HUES6 (cell line): ENCODE data around the gene TBXAS1.

Experiments
- H3K27ac ChIP-seq: 2 replicates; pipeline ENCODE4 v1.7.0; 2013; ENCODE audit warnings: low read depth, mild to moderate bottlenecking, low read length, inconsistent platforms
- H3K27me3 ChIP-seq: 2 replicates; pipeline ENCODE4 v1.6.1; 2013; ENCODE audit warnings: low read length; ENCODE audit not compliant: control insufficient read depth, insufficient read depth
- H3K36me3 ChIP-seq: 2 replicates; pipeline ENCODE4 v1.6.1; 2013; ENCODE audit warnings: low read length; ENCODE audit not compliant: control insufficient read depth, insufficient read depth
- H3K4me1 ChIP-seq: 2 replicates; pipeline ENCODE4 v1.6.1; 2013; ENCODE audit warnings: low read length; ENCODE audit not compliant: control insufficient read depth, insufficient read depth
- H3K4me3 ChIP-seq: 2 replicates; pipeline ENCODE4 v1.5.1; 2013; ENCODE audit warnings: low read depth, low read length
- H3K9ac ChIP-seq: one replicate; pipeline ENCODE4 v1.6.1; 2013; ENCODE audit warnings: mild to moderate bottlenecking, low read length
- H3K9me3 ChIP-seq: 2 replicates; pipeline ENCODE4 v1.6.1; 2013; ENCODE audit warnings: low read depth, low read length; ENCODE audit not compliant: control insufficient read depth, insufficient read depth

The TBXAS1 gene

DNA sequence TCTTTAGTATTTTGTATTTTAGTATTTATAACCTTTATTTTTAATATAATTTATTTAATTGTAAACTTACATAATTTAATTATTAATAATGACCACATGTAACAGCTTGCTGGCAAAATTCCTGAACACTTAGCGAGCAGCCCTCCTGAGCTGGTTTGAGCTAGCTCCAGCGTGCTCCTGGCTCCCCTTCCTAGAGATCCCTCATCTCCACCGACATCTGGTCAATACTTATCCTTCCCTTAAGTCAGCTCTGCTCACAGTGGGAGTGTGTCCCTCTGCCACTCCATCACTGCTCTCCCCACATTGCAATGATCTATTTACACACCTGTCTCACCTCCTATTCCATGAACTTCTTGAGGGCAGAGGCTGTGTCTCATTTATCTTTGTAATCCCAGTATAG is 20.6 kb upstream of the TBXAS1 start:
- H3K36me3 ChIP-seq, result no peaks in the 10 kb centered on the region
- H3K9me3 ChIP-seq, result peaks cover 21% of the 10 kb centered on the region
- no peaks in the 10 kb centered on the region for H3K4me1 ChIP-seq
- H3K27ac ChIP-seq, result no peak overlapping the region
- no peak overlapping the region for H3K9ac ChIP-seq
- H3K27me3 ChIP-seq, result no peaks in the 10 kb centered on the region
- no peak overlapping the region for H3K4me3 ChIP-seq

DNA sequence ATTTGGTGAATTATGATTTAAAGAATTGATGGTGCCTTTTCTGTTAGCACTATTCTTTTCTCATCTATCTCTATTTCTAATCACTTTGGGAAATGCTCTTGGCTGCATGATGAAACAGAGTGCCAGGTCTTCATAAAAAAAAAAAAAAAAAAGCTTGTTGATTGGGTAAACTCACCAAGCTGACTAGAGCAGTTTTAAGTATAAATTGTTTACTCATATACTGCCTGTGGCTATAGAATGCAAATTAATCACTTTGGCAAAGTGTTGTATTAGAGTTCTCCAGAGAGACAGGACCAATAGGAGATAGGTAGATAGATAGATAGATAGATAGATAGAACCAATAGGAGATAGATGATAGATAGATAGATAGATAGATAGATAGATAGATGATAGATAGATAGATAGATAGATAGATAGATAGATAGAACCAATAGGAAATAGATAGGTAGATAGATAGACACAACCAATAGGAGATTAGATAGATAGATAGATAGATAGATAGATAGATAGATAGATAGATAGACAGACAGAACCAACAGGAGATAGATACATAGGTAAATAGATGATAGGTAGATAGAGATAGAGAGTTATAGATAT is 20.1 kb upstream of the TBXAS1 start:
- no peaks in the 10 kb centered on the region for H3K27me3 ChIP-seq
- no peak overlapping the region for H3K4me3 ChIP-seq

DNA sequence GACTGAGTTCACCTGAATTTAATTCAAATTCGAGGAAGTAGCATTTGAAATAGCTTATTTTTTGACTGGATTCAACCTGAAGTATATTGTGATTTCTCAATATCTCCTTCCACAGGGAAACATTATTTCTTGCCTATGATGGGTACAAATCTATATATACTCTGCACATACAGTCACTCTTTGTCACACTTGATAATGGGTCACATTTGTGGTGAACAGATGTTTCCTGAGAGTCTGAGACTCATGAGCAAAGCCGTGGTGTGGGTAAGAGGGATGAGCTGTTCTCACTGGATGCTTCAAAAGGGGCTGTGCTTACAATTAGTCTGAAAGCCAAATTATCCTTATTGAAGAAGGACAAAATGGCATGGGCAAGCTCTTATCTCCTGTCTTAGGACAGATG is 18.0 kb upstream of the TBXAS1 start:
- H3K4me3 ChIP-seq, result no peak overlapping the region
- H3K4me1 ChIP-seq, result no peaks in the 10 kb centered on the region
- no peak overlapping the region for H3K9ac ChIP-seq
- H3K27me3 ChIP-seq, result no peaks in the 10 kb centered on the region
- no peak overlapping the region for H3K27ac ChIP-seq
- H3K36me3 ChIP-seq, result no peaks in the 10 kb centered on the region
- H3K9me3 ChIP-seq, result peaks cover 3% of the 10 kb centered on the region; the same call in 1 of the 2 replicates

More for the DNA sequence above, 20.1 kb upstream of the TBXAS1 start:
- Histone ChIP-seq H3K9ac (no peak overlapping the region), H3K4me1 (no peaks in the 10 kb centered on the region), H3K9me3 (peaks cover 16% of the 10 kb centered on the region), H3K36me3 (no peaks in the 10 kb centered on the region), H3K27ac (no peak overlapping the region)

DNA sequence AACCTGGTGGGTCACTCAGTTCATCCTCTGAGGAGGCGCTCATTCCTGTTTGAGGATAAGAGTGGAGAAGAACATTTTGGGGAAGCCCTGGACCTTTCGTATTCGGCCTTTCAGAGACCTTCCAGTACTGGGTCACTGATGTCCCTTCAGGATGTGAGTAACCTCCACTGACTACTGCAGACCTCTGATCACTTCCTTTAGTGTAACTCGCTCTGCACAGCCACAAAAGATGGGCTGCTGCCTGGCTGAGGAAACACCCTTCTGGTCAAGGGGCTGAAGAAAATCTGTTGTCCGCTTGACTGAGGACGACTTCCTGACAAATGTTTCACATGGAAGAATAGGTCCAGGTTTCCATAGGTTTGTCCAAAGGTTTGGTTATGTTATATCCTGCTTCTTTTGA is 15.9 kb upstream of the TBXAS1 start:
- H3K9me3 ChIP-seq, result peaks cover 9% of the 10 kb centered on the region
- H3K27ac ChIP-seq, result no peak overlapping the region
- H3K4me3 ChIP-seq, result no peak overlapping the region
- no peak overlapping the region for H3K9ac ChIP-seq
- H3K27me3 ChIP-seq, result no peaks in the 10 kb centered on the region
- H3K4me1 ChIP-seq, result no peaks in the 10 kb centered on the region
- H3K36me3 ChIP-seq, result no peaks in the 10 kb centered on the region

DNA sequence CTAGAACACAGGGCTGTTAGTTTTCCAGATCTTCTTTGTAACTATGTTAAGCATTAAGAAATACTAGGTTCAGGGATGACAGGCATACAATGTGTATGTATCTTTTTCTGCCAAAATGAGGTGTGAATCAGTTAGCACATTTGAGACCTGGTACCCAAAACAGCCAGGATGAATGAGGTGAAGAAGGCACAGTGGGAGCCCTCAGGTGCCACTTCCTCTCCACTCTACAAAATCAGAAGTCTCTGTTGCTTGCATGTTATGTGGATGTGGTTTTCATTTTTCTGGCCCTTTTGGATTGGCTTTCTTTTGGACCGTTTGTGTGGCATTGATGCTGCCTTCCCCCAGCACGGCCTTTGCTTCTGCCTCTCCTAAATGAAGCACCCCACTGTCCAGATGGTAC is 15.4 kb upstream of the TBXAS1 start:
- Histone ChIP-seq H3K9me3 (peaks cover 9% of the 10 kb centered on the region), H3K27me3 (no peaks in the 10 kb centered on the region), H3K4me3 (no peak overlapping the region), H3K9ac (no peak overlapping the region), H3K4me1 (no peaks in the 10 kb centered on the region), H3K36me3 (no peaks in the 10 kb centered on the region), H3K27ac (no peak overlapping the region)

DNA sequence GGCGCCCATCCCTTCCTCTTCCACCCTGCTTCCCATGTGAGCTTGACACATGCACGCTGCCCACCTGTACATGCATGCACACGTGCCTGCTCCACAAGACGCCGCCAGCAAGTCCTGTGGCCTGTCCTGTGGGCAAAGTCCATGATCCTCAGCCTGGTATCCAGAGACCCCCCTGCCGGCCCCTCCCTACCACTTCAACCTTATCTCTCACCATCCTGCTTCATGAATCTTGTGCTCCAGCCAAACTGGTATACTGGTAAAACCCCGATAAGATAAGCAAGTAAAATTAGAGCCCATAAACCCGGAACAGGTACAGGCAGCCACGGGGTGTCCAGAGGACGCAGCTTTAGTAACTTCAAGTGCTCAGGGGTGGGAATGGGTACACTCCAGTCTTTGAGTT is 11.8 kb upstream of the TBXAS1 start:
- Histone ChIP-seq H3K9ac (no peak overlapping the region), H3K9me3 (peaks cover 9% of the 10 kb centered on the region), H3K4me1 (no peaks in the 10 kb centered on the region), H3K36me3 (no peaks in the 10 kb centered on the region), H3K4me3 (no peak overlapping the region), H3K27ac (no peak overlapping the region), H3K27me3 (no peaks in the 10 kb centered on the region; the same call in 1 of the 2 replicates)

DNA sequence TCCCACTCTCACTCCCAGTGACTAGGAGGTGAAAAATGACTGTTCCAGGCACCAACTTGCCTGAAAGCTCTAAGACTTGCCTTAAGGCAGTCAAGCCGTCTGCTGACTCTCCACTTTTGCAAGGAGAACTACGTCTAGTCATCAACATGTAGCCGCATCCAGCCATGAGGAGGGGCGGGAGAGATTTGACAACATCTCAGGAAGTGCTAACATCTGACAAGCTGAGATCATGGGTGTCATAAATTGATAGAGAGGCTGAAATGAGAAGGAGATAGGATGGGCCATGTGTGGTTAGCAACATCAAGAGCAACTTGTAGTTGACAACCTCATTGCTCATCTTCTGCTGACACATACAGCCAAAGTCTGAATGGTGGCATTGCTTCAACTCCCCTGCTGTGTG is 9.0 kb upstream of the TBXAS1 start:
- Histone ChIP-seq H3K9ac (no peak overlapping the region), H3K27me3 (peaks cover 7% of the 10 kb centered on the region; the same call in 1 of the 2 replicates), H3K4me1 (no peaks in the 10 kb centered on the region), H3K36me3 (no peaks in the 10 kb centered on the region), H3K4me3 (no peak overlapping the region), H3K9me3 (peaks cover 9% of the 10 kb centered on the region), H3K27ac (no peak overlapping the region)

DNA sequence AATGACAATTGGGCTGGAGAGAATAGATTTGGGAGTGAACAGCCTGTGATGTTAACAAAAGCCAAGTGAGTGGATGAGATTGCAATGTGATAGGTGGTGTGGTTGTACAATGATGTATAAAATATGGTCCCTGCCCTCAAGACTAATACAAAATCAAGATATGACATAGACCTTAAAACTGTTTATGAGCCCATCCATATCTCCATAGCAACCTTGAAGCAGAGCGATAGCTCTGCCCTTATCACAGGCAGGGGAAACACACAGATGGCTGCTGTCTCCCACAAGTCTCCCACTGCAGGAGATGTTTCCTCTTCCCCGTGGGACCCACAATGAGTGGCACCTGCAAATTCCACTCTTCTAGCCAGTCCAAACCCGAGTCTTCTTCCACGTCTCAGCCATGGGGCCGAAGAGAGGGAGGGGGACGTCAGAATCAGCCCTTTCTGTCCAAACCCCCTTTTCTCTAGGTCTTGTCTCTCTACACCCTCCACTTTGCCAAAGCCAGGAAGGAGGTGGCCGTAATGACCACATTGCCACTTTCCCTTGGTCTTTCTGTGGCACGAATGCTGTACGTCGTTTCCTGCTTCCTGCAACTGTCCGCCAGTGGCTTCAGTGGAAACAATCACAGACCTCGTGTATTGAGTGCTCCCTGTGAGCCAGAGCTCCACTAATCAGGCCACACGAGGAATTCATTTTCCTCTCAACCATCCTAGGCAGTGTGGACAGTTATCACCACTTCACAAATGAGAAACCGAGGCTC is 7.5 kb upstream of the TBXAS1 start:
- Histone ChIP-seq H3K4me3 (no peak overlapping the region), H3K27me3 (peaks cover 7% of the 10 kb centered on the region; the same call in 1 of the 2 replicates), H3K36me3 (no peaks in the 10 kb centered on the region), H3K27ac (no peak overlapping the region), H3K9ac (no peak overlapping the region), H3K4me1 (no peaks in the 10 kb centered on the region), H3K9me3 (peaks cover 4% of the 10 kb centered on the region)

DNA sequence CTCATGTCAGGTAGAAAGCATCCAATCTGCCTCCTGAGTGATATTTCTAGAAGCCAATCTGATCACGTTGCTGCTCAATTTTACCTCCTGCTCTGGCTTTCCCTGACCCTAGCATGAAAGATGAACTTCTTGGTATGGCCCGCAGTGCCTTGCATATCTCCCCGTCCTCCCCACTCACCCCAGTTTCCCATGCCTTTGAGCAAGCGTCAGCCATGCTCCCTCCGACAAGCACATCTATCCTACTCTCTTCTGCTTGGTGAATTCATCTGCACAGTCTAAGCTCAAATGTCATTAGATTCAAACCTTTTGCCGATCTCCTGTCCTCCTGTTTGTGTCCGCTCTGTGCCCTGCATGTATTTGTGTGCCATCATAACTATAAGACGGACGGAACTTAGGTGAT is 6.2 kb upstream of the TBXAS1 start:
- Histone ChIP-seq H3K27me3 (peaks cover 7% of the 10 kb centered on the region; the same call in 1 of the 2 replicates), H3K9me3 (no peaks in the 10 kb centered on the region), H3K9ac (no peak overlapping the region)

DNA sequence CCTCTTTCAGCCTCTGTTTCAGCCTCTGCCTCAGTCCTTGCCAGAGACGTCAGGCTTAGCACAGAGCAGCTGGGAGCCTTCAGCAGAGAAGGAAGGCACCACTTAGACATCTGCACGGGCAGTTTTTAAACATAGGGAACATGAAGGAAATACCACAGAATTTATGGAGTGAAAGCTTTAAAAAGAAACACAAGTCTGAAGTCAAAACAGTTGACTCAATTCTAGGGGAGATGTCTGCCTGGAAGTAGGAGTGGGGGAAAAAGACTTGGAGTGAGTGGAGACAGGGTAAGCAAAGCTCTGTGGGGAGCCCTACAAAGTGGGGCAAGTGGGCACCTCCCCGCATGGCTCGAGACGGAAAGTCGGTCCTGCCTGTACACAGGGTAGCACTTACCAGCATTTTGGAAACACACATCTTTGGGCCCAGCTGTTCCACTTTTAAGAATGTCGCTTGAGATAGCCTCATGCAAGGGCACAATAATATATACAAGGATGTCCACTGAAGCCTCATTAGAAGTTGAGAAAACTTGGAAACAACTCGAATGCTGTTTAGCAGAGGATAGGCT is 5.0 kb upstream of the TBXAS1 start:
- H3K27ac ChIP-seq, result no peak overlapping the region
- H3K9ac ChIP-seq, result no peak overlapping the region
- H3K9me3 ChIP-seq, result no peaks in the 10 kb centered on the region
- H3K36me3 ChIP-seq, result no peaks in the 10 kb centered on the region
- H3K27me3 ChIP-seq, result peaks cover 7% of the 10 kb centered on the region; the same call in 1 of the 2 replicates
- no peaks in the 10 kb centered on the region for H3K4me1 ChIP-seq
- H3K4me3 ChIP-seq, result no peak overlapping the region

More for the DNA sequence above, 6.2 kb upstream of the TBXAS1 start:
- no peaks in the 10 kb centered on the region for H3K4me1 ChIP-seq
- no peak overlapping the region for H3K27ac ChIP-seq
- H3K4me3 ChIP-seq, result no peak overlapping the region
- H3K36me3 ChIP-seq, result no peaks in the 10 kb centered on the region

DNA sequence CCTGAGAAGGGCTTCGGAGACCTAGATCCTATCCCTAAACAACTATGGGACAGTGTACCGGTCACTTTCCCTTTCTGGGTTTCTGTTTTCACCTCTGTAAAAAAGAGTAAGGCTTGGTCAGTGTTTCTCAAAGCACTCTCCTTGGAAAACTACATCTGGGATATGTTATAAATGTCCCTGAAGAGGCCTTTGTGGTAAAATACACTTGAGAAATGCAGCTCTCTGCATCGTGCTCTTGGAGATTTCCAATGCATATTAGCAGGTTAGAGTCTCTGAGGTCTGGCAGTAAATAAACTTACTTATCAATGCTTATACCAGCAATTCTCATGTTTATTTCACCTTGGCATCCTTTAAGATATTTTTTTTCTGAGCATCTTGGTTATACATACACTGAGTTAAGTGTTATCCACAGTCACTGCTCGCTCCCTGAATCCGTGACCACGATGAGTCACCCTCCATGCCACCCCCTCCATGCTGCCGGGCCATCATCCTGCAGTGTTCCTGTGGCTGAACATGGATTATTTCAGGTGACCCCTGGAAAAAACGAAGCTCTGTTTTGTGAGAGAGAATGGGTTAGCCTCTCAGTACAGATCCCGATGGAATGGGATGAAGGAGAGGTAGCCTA is 3.3 kb upstream of the TBXAS1 start:
- Histone ChIP-seq H3K36me3 (no peaks in the 10 kb centered on the region), H3K9ac (no peak overlapping the region), H3K9me3 (no peaks in the 10 kb centered on the region), H3K4me3 (no peak overlapping the region), H3K27me3 (peaks cover 7% of the 10 kb centered on the region; the same call in 1 of the 2 replicates), H3K4me1 (0 out of 2 replicates have a peak, but pooled peaks cover 3% of the 10 kb centered on the region), H3K27ac (no peak overlapping the region)
